ENCODE data around the gene ANXA5. TPM values are rescaled to one million over a fixed set of nuclear protein-coding genes. Genes with fewer than 3 reads are reported as not detected.

The ANXA5 gene
- total RNA-seq, 2 donors from 2014 or later: 251 to 263 TPM

DNA sequence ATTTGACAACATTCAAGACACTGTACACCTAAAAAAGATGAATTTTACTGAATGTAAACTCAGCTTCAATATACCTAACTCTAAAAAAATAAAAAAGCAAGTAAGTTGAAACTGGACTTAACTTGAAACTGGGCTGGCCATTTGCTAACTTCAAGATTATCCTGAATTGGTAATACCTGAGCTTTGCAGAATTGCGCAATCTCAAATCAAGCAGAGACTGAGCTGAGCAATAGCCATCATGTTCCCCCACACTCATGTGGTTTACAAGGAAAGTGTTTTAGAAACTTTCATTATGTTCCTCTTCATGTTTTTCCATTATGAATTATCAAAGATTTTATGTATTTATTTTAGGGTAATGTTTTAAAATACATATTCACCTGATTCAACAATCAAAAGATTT, 38.7 kb downstream of the ANXA5 start:
- 100% methylated on average over 1 of the region's 1 CpG for WGBS
- Histone ChIP-seq H3K9me3 (no peaks in the 10 kb centered on the region), H3K36me3 (no peaks in the 10 kb centered on the region), H3K27me3 (replicated peaks; ENCODE audit: insufficient read depth) (no peaks in the 10 kb centered on the region), H3K4me1 (replicated peaks) (no peaks in the 10 kb centered on the region), H3K4me3 (no peak overlapping the region), H3K27ac (no peak overlapping the region)
- TF ChIP-seq, protein P1, sequence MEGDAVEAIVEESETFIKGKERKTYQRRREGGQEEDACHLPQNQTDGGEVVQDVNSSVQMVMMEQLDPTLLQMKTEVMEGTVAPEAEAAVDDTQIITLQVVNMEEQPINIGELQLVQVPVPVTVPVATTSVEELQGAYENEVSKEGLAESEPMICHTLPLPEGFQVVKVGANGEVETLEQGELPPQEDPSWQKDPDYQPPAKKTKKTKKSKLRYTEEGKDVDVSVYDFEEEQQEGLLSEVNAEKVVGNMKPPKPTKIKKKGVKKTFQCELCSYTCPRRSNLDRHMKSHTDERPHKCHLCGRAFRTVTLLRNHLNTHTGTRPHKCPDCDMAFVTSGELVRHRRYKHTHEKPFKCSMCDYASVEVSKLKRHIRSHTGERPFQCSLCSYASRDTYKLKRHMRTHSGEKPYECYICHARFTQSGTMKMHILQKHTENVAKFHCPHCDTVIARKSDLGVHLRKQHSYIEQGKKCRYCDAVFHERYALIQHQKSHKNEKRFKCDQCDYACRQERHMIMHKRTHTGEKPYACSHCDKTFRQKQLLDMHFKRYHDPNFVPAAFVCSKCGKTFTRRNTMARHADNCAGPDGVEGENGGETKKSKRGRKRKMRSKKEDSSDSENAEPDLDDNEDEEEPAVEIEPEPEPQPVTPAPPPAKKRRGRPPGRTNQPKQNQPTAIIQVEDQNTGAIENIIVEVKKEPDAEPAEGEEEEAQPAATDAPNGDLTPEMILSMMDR (IDR thresholded peaks at IDR 0.05): no peak
- TF ChIP-seq POLR2A (IDR thresholded peaks at IDR 0.05): no peak
- TF ChIP-seq POLR2AphosphoS5 (IDR thresholded peaks at IDR 0.05): no peak
- DNase-seq (ENCODE audit: low spot score): no peak
- intact Hi-C loops (cut with DNase I): loop anchor here (5.0 kb wide), 2 partner anchors 196 to 286 kb away; no protein-coding TSS in a partner anchor

DNA sequence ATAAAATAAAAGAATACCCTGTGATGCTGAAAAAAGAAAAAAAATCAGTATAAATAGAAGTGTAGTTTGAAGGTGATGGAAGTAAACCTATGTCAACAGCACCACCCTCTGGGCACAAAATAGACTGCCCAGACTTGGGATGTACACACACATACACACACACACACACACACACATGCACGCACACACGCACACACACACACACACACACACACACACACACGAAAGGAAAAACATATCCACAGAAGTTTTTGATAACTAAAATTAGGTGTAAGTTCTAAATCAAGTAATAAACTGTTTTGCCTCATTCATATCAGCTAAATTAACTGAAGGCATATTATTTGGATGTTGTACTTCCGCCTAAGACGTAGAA, 40.5 kb downstream of the ANXA5 start:
- DNase-seq (ENCODE audit: low spot score): peak; percentile 20
- Histone ChIP-seq H3K27ac (no peak overlapping the region), H3K27me3 (replicated peaks; ENCODE audit: insufficient read depth) (no peaks in the 10 kb centered on the region), H3K9me3 (no peaks in the 10 kb centered on the region), H3K36me3 (no peaks in the 10 kb centered on the region), H3K4me3 (no peak overlapping the region), H3K4me1 (replicated peaks) (no peaks in the 10 kb centered on the region)
- intact Hi-C loops (cut with DNase I): loop anchor here (5.0 kb wide), 2 partner anchors 194 to 284 kb away; no protein-coding TSS in a partner anchor
- TF ChIP-seq, protein P1 (IDR thresholded peaks at IDR 0.05): peak in 3 of 4 experiments; percentile 36 to 59 (median 48)
- TF ChIP-seq POLR2AphosphoS5 (IDR thresholded peaks at IDR 0.05): no peak
- whole genome bisulfite sequencing: 42% methylated on average over 5 of the region's 5 CpGs

DNA sequence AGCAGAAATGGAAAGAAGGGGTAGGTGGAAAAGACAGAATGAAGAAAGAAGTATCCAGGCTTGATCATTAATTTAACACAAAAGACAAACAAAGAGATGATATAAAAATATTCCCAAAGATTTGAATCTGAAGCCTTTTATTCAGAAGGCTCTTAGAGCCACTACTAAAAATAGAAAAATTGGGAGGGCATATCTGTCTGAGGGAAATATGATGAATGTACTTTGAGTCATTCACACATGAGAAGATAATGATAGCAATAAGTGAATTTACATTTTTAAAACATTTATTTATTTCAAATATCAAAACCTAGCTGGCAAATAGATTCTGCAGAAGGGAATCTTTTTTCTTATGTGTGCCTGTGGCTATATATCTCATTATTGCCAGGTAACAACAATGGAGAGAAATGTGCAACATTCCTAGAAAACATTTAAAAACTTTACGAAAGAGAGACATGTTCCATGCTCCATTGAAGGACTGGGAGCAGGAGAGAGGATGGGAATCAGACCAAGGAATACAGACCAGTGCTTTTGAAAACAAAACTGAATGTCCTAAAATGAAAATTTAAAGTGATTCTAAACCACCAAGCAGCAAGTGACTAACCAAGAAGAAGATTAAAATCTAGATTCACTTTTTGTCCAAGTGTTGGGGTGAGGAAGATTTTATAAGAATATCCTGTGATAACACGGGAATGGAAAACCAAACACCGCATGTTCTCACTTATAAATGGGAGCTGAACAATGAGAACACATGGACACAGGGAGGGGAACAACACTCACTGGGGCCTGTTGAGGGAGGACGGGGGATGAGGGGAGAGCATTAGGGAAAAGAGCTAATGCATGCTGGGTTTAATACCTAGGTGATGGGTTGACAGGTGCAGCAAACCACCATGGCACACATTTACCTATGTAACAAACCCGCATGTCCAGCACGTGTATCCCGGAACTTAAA, 41.2 kb downstream of the ANXA5 start:
- H3K9me3 ChIP-seq: no peaks in the 10 kb centered on the region
- 29% methylated on average over 7 of the region's 7 CpGs for WGBS
- H3K4me1 ChIP-seq (replicated peaks): no peaks in the 10 kb centered on the region
- H3K36me3 ChIP-seq: no peaks in the 10 kb centered on the region
- intact Hi-C loops (cut with DNase I): loop anchor here (5.0 kb wide), 2 partner anchors 193 to 283 kb away; no protein-coding TSS in a partner anchor
- no peak for DNase-seq (ENCODE audit: low spot score)
- TF ChIP-seq POLR2AphosphoS5 (IDR thresholded peaks at IDR 0.05) (no peak), POLR2A (IDR thresholded peaks at IDR 0.05) (no peak)
- TF ChIP-seq, protein P1 (IDR thresholded peaks at IDR 0.05): no peak
- no peaks in the 10 kb centered on the region for H3K27me3 ChIP-seq (replicated peaks; ENCODE audit: insufficient read depth)
- H3K27ac ChIP-seq: no peak overlapping the region
- H3K4me3 ChIP-seq: no peak overlapping the region

DNA sequence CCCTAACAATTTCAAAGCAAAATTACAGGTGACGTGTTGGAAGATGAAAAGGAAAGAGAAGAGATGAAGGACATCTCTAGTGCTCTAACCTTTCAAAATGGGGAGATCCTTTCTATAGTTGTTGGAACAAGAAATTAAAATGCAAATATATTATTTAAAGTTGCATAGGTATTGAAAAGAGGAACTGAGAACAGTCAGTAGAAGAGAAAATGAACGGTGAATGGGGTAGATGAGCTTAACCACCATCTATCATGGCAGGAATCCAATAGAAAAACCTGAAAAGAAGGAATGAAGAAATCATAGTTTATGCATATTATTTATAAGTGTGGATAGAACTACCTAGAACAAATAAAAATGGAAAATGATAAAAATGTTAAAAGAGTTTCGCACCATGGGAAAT, 42.0 kb downstream of the ANXA5 start:
- WGBS: 88% methylated on average over 3 of the region's 3 CpGs
- TF ChIP-seq, protein P1 (IDR thresholded peaks at IDR 0.05): no peak
- no peak for TF ChIP-seq POLR2AphosphoS5 (IDR thresholded peaks at IDR 0.05)
- no peak for TF ChIP-seq POLR2A (IDR thresholded peaks at IDR 0.05)

More for the DNA sequence above, 42.0 kb downstream of the ANXA5 start:
- no peak overlapping the region for H3K4me3 ChIP-seq
- no peaks in the 10 kb centered on the region for H3K36me3 ChIP-seq
- no peaks in the 10 kb centered on the region for H3K9me3 ChIP-seq
- intact Hi-C loops (cut with DNase I): loop anchor here (5.0 kb wide), 2 partner anchors 192 to 282 kb away; no protein-coding TSS in a partner anchor
- no peaks in the 10 kb centered on the region for H3K27me3 ChIP-seq (replicated peaks; ENCODE audit: insufficient read depth)
- H3K4me1 ChIP-seq (replicated peaks): no peaks in the 10 kb centered on the region
- no peak overlapping the region for H3K27ac ChIP-seq
- no peak for DNase-seq (ENCODE audit: low spot score)
